Esophagus muscularis mucosa (tissue), 3 donors: ENCODE results near the gene MSRB1.

Source experiments
- POLR2AphosphoS5 ChIP-seq, 2 donors: sonication (generic); formaldehyde crosslinking; IDR thresholded peaks; one replicate each; pipeline ENCODE4 v1.6.1; 2017; ENCODE audit warnings: antibody characterized with exemption in 2 of 2
- TF ChIP-seq, protein P1 (sequence below), 3 experiments: fragments of 200-600 bp in 2 of 3; fragments of 450-650 bp in 1 of 3; sonication (generic) in 2 of 3; IDR thresholded peaks; one replicate each; pipeline ENCODE4 v1.5.1; 2017 to 2019; ENCODE audit warnings: antibody characterized with exemption in 3 of 3, mild to moderate bottlenecking in 2 of 3, moderate library complexity in 1 of 3

DNA sequence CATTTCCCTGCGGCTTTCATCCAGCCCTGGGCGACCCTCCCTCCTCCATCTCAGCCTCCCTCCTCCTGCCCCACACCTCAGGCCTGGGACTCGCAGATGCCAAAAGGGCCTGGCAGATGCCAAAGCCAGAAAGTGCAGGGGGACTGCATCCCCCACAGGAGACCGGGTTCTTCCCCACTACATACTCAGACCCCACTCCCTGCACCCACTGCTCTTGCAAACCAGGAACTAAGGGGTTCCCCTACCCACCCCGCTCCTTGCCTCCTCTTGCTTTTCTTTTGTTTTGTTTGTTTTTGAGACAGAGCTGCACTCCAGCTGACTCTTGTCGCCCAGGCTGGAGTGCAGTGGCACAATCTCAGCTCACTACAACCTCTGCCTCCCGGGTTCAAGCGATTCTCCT, 28.0 kb downstream of the MSRB1 start:
- TF ChIP-seq POLR2AphosphoS5 (IDR thresholded peaks at IDR 0.05) = no peak
- TF ChIP-seq, protein P1, sequence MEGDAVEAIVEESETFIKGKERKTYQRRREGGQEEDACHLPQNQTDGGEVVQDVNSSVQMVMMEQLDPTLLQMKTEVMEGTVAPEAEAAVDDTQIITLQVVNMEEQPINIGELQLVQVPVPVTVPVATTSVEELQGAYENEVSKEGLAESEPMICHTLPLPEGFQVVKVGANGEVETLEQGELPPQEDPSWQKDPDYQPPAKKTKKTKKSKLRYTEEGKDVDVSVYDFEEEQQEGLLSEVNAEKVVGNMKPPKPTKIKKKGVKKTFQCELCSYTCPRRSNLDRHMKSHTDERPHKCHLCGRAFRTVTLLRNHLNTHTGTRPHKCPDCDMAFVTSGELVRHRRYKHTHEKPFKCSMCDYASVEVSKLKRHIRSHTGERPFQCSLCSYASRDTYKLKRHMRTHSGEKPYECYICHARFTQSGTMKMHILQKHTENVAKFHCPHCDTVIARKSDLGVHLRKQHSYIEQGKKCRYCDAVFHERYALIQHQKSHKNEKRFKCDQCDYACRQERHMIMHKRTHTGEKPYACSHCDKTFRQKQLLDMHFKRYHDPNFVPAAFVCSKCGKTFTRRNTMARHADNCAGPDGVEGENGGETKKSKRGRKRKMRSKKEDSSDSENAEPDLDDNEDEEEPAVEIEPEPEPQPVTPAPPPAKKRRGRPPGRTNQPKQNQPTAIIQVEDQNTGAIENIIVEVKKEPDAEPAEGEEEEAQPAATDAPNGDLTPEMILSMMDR (IDR thresholded peaks at IDR 0.05) = no peak
